BJ (cell line): ENCODE data around the gene MEGF8. TPM values are rescaled to one million over a fixed set of nuclear protein-coding genes. Genes with fewer than 3 reads are reported as not detected.
"Not testable (repeated sequence)": the region's sequence is repeated elsewhere in the genome, so short reads cannot be mapped to it uniquely, and the experiment has no call there.

ENCODE experiments used
- CTCF ChIA-PET: fragments of 350-600 bp; formaldehyde crosslinking; extraction: SDS; loops from one replicate; lab custom pipeline; 2021; ENCODE audit warnings: antibody characterized with exemption, inconsistent platforms; lab: Yijun Ruan, JAX
- POLR2A ChIA-PET: fragments of 300-600 bp; sonication (Branson Sonifier 250); formaldehyde crosslinking; extraction: SDS; loops from one replicate; lab custom pipeline; 2021; ENCODE audit warnings: antibody characterized with exemption; lab: Charles Lee
- DNase-seq: peaks from one replicate; pipeline ENCODE4 v3.0.0-alpha.2; 2011; ENCODE audit warnings: low read depth
- H3K27me3 ChIP-seq: 2 replicates; pipeline ENCODE4 v1.6.0; 2011; ENCODE audit warnings: low read length; ENCODE audit not compliant: control insufficient read depth, insufficient read depth
- H3K36me3 ChIP-seq: 2 replicates; pipeline ENCODE4 v1.5.1; 2011; ENCODE audit warnings: low read length; ENCODE audit not compliant: control insufficient read depth, insufficient read depth
- H3K4me3 ChIP-seq: 2 replicates; pipeline ENCODE4 v1.5.1; 2011; ENCODE audit warnings: low read depth, mild to moderate bottlenecking, control low read depth, low read length
- CTCF ChIP-seq: IDR thresholded peaks from 2 replicates; pipeline ENCODE4 v1.5.1; 2011; ENCODE audit warnings: low read depth, mild to moderate bottlenecking, control low read depth, inconsistent platforms, low read length, moderate library complexity; ENCODE audit not compliant: insufficient read depth
- polyA plus RNA-seq: library from polyadenylated mRNA; depleted of rRNA; stranded (reverse); fragments of >200 nt; gene quantifications from 2 replicates; pipeline ENCODE4 v1.2.3, GENCODE V29; 2011

MEGF8 gene
- polyA plus RNA-seq, 1 experiment = 9.6 TPM

GRCh38 chr19:42330241-42330711 lies 4.8 kb downstream of the MEGF8 start:
- Histone ChIP-seq H3K36me3 (peaks cover 1% of the 10 kb centered on the region; the same call in 1 of the 2 replicates), H3K4me3 (no peak overlapping the region), H3K27me3 (no peaks in the 10 kb centered on the region)
- no peak for DNase-seq
- ChIA-PET CTCF (interaction anchor here (1.4 kb wide), 1 partner anchor 12 kb away, joined by 5 read pairs; no protein-coding TSS in a partner anchor), POLR2A (interaction anchor here (0.7 kb wide), 1 partner anchor 48 kb away, joined by 3 read pairs; no protein-coding TSS in a partner anchor)
- no peak for TF ChIP-seq CTCF

GRCh38 chr19:42331333-42331732 lies 5.9 kb downstream of the MEGF8 start:
- DNase-seq, H3K27me3 ChIP-seq, H3K4me3 ChIP-seq, H3K36me3 ChIP-seq: not testable (repeated sequence)
- ChIA-PET POLR2A (interaction anchor here (0.7 kb wide), 1 partner anchor 12 kb away, joined by 3 read pairs; no protein-coding TSS in a partner anchor), CTCF (interaction anchor here (0.9 to 1.4 kb wide), 2 partner anchors 12 to 199 kb away, joined by 3 to 4 read pairs; partner anchors contain the start of gene POU2F2)

- CTCF ChIA-PET = interaction anchor here (0.9 to 1.4 kb wide), 2 partner anchors 11 to 200 kb away, joined by 3 to 4 read pairs; partner anchors contain the start of gene POU2F2
- DNase-seq = no peak
- Histone ChIP-seq H3K36me3 (peaks cover 5% of the 10 kb centered on the region), H3K4me3 (no peak overlapping the region), H3K27me3 (no peaks in the 10 kb centered on the region)
- TF ChIP-seq CTCF = no peak
- POLR2A ChIA-PET = no interaction called here
These were observed 6.6 kb downstream of the MEGF8 start for GRCh38 chr19:42332059-42332458.

GRCh38 chr19:42333018-42333417 lies 7.6 kb downstream of the MEGF8 start:
- Histone ChIP-seq H3K36me3 (peaks cover 5% of the 10 kb centered on the region), H3K27me3 (no peaks in the 10 kb centered on the region), H3K4me3 (no peak overlapping the region)
- no peak for DNase-seq
- CTCF ChIA-PET = interaction anchor here (1.0 kb wide), 1 partner anchor 10 kb away, joined by 4 read pairs; no protein-coding TSS in a partner anchor
- POLR2A ChIA-PET = no interaction called here
- no peak for TF ChIP-seq CTCF

- TF ChIP-seq CTCF = no peak
- CTCF ChIA-PET = interaction anchor here (1.1 kb wide), 1 partner anchor 89 kb away, joined by 3 read pairs; no protein-coding TSS in a partner anchor
- Histone ChIP-seq H3K27me3 (no peaks in the 10 kb centered on the region), H3K4me3 (no peak overlapping the region), H3K36me3 (peaks cover 5% of the 10 kb centered on the region)
- DNase-seq = no peak
- POLR2A ChIA-PET = no interaction called here
These were observed 8.7 kb downstream of the MEGF8 start for GRCh38 chr19:42333975-42334696.
